SU-DHL-6 (cell line): ENCODE results near the gene DISP1.

Source experiments
- CTCF ChIP-seq: fragments of 200-600 bp; sonication (generic); IDR thresholded peaks from one replicate; pipeline ENCODE4 v1.5.1; 2017; ENCODE audit warnings: antibody characterized with exemption, mild to moderate bottlenecking, low read length, moderate library complexity; ENCODE audit not compliant: insufficient read depth, poor library complexity, severe bottlenecking
- EZH2phosphoT487 ChIP-seq: fragments of 200-600 bp; sonication (generic), shearing (Covaris generic); conservative IDR thresholded peaks from 2 replicates; pipeline ENCODE4 v1.6.1; 2018; ENCODE audit warnings: mild to moderate bottlenecking, antibody characterized with exemption, low read length, moderate library complexity, mixed read lengths

DNA sequence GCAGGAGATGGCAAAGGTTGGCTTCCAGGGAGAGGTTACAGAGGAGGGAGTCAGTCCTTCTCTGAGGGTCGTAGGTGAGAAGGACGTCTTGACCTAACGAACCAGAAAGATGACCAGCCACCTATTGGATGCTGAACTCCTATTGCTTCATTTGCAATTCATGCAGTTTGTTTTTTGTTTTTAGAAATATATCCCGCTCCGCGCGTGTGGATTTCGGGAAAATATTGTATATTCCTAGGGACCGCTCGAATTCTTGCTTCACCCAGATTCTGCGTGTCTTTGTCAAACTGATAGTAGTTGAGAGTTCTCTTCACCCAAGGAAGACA is 564 bp downstream of the DISP1 start:
- TF ChIP-seq CTCF (no peak), EZH2phosphoT487 (no peak)
